HG02571 (cell line): ENCODE results near the gene PHETA1.

Source experiments
- ATAC-seq: cut with Tn5 transposase; IDR thresholded peaks from one replicate; pipeline ENCODE4 v1.9.1; 2021; ENCODE audit warnings: mild to moderate bottlenecking, moderate library complexity; ENCODE audit not compliant: unreplicated experiment

PHETA1 gene, protein sequence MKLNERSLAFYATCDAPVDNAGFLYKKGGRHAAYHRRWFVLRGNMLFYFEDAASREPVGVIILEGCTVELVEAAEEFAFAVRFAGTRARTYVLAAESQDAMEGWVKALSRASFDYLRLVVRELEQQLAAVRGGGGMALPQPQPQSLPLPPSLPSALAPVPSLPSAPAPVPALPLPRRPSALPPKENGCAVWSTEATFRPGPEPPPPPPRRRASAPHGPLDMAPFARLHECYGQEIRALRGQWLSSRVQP

DNA sequence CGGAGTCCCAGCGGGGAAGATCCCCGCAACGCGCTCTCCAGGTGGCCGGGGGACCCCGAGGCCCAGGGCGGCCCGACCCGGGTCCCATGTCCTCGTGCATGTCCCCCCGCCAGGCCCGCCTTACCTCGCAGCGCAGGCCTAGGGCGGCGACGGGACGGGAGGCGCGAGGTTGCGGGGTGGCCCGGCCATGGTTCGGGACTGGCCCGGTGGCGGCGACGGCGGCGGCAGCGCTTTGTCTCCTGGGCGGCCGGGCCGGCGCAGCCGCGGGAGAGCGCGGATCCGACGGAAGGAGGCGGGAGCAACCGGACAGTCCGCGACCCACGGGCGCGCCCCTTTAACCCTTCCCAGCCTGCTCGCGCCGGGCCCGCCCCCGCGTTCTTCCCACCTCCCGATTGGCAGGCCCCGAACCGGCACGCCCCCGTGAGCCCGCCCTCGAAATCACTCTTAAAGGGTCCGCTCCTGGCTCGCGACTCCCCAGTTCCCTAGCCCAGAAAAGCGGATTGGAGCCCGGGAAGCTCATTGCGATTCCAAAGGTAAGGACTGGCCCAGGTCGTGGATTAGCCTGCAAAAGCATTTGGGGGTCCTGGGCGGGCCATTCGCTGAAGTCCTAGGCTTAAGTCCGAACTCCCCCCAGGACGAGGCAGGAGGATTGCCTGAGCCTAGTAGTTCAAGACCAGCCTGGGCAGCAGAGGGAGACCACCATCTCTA, at the start of gene PHETA1:
Gene PHETA1 (minus strand): TSS at position 308 of the 708 bp plus-strand sequence. CDS start 5,668 bp downstream, outside the sequence.
- peak; percentile 94 for ATAC-seq

DNA sequence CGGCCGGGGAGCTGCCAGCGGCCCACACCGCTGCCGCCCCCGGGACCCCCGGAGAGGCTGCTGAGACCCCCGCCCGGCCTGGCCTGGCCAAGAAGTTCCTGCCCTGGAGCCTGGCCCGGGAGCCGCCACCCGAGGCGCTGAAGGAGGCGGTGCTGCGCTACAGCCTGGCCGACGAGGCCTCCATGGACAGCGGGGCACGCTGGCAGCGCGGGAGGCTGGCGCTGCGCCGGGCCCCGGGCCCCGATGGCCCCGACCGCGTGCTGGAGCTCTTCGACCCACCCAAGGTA, 49.6 kb upstream of the PHETA1 start:
- ATAC-seq = no peak

DNA sequence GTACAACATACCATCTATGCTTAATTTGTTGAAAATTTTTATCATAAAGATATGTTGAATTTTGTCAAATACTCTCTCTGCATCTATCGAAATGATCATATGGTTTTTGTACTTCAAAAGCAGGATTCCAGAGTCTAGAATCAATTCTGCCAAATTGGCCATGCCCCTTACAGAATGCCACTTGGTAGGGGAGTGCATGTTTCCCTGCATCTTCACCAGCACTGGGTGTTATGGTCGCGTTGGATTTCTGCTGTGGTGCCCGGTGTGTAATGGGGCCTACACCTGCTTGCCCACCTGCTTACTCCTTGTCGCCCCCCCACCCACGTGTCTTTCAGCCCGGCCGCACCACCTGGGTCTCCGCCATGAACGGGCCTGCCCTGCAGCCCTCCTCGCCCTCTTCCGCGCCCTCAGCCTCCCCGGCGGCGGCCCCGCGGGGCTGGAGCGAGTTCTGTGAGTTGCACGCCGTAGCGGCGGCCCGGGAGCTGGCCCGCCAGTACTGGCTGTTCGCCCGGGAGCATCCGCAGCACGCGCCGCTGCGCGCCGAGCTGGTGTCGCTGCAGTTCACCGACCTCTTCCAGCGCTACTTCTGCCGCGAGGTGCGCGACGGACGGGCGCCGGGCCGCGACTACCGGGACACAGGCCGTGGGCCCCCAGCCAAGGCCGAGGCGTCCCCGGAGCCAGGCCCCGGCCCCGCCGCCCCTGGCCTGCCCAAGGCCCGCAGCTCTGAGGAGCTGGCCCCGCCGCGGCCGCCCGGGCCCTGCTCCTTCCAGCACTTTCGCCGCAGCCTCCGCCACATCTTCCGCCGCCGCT, 49.1 kb upstream of the PHETA1 start:
- ATAC-seq = no peak

DNA sequence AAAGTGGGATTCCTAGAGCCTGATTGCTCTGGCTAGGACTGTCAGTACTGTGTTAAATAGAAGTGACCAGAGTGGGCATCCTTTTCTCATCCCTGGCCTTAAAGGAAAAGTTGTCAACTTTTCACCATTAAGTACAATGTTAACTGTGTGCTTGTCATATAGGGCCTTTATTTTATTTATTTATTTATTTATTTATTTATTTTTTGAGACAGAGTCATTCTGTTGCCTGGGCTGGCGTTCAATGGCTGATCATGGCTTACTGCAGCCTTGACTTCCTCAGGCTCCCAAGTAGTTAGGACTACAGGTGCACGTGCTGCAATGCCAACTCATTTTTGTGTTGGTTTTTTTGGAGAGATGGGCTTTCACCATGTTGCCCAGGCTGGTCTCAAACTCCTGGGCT, 48.4 kb upstream of the PHETA1 start:
- no peak for ATAC-seq

DNA sequence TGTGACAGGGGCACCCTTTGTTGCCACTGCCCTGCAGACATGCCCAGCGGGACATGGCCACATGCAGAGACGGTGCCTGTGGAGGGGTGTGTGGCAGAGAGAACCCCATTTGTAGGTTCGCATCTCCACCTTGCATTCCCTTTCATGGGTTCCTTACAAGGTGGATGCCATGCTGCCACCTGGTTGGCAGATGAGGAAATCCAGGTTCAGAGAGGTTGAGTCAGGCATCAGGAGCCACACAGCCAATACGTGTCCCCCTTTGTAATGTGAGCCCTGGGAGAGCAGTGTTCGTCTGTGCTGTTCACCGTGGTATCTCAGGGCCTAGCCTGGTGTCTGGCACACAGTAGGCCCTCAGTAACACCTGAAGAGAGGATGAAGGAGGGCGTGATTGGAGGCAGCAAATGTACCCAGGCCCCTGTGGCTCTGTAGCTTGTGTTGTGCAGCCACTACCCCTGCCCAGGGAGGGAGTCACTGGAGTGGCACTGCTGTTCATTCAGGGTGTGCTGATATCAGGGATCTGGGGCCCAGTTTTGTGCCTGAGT, 45.9 kb upstream of the PHETA1 start:
- no peak for ATAC-seq

DNA sequence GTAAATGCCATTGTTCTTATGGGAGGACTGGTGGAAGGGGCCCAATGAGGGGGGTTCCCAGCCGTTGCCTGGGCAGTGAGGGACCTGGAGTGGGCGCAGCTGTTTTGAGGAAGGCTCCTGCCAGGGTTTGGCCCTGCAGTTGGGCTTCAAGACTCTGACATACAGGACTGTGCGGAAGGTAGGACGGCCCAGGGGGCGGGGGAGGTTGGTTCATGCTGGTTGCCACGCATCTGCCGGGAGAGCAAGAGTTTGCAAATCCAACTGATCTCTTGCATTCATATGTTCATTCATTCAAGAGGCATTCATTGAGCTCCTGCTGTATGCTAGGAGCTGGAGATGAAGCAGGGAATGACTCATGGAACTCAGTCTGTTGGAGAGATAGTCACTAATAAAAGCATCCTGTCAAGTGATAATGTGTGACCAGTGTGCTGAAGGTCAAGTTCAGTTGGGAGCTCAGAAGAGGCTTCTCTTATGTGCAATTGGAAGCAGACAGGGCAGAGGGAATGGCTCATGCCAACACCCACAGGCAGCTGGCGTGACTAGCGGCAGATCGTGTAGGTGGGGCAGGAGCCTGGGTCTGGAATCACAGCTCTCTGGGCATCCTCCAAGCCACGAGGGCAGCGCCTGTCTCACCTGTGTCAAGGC, 44.7 kb upstream of the PHETA1 start:
- ATAC-seq = no peak

DNA sequence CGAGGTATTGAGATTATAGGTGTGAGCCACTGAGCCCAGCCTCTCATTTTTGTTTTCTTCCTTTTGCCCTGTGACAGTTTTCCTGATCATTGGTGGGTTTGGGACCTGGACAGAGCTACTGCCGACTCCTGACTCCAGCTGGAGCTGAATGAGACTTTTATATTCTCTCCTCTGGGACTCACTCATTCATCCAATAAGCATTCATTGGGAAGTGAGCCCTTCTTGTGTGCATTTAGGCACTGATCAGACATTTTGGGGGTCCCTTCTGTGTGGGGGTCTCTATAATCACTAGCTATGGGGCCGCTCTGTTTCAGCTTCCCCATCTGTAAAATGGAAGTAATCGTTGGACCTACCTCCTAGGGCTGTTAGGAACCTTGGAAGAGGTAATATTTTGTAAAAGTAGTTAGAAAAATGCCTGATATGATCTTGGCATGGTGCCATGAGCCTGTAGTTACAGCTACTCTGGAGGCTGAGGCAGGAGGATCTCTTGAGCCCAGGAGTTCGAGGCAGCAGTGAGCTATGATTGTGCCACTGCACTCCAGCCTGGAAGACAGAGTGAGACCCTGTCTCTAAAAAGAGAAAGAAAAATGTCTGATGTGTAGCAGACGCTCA, 44.0 kb upstream of the PHETA1 start:
- ATAC-seq = no peak

DNA sequence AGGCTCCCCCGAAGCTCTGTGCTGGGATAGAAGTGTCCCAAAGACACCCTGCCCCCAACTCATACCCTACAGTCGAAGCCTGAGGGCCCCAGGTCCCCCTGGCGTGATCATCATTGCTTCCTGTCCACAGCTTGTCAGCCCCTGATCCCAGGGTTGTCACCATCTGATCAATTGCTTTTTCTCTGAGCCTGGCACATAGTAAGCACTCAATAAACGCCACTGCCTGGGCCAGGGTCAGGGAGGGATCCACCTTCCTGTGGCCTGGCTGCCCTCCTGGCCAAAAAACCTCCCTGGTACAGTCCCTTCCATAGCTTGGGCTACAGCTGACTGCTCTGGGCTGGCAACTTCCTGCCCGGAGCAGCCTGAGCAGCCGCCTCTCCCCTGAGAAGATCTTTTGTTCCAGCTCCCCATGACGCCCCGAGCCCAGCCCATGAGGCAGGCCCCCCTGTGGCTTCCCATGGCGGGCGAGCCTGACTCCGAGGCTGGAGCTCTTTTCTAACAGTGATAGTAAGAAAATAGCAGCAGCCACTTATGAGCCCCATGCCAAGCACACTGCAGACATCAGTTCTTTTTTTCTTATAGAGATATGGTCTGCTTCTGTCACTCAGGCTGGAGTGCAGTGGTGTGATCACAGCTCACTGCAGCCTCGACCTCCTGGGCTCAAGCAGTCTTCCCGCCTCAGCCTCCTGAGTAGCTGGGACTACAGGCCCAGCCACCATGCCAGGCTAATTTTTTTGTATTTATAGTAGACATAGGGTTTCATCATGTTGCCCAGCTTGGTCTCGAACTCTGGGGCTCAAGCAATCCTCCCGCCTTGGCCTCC, 43.3 kb upstream of the PHETA1 start:
- no peak for ATAC-seq

DNA sequence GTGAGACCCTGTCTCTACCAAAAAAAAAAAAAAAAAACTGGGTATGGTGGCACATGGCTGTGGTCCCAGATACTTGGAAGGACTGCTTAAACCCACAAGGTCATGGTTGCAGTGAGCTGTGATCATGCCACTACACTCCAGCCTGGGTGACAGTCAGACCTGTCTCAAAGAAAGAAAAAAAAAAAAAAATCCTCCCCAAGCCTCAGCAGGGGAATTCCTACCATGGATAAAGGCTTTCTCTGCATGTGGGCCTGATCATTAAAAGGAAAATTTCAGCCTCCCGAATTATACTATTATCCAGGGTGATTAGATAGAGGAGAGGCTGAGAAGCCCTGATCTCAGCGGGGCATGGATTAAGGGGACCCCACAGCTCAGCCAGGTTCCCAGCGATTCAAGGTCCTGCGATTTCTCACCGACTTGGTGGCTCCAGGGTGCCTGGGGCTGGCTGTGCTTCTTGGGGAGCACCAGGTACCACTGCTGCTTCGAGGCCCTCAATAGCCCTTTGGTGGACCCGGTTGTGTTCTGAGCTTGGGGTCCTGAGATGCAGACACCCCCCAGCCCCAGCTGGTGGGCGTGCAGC, 42.4 kb upstream of the PHETA1 start:
- no peak for ATAC-seq

DNA sequence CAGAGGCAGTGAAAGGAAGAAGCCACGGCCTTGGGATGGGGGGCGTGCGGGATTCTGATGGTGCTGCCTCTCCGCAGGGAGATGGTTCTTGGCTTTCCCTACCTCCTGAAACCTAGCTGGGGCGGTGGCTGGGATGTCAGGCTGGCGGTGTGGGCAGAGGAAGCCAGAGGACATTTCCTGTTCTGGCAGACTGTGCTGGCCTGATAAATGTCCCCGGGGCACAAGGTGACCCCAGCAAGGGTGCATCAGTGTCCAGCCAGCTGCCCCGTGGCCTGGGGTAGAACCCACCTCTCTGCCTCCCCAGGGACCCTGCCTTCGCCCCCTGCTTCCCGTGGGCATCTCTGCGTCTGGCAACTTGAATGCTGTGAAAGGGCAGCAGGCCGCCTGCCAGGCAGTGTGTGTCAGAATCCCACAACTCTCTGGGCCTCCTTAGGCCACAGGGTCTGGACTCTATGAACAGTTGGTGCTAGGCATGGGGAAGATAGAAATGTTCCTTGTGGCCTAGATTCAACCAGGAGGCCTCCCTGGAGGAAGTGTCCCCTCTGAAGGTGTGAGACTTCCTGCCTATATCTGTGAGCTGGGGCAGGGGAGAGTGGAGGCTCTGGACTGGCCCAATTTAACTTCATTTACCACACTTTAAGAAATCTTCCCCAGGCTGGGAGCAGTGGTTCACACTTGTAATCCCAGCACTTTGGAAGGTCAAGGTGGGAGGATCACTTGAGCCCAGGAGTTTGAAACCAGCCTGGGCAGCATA, 41.7 kb upstream of the PHETA1 start:
- ATAC-seq = no peak

DNA sequence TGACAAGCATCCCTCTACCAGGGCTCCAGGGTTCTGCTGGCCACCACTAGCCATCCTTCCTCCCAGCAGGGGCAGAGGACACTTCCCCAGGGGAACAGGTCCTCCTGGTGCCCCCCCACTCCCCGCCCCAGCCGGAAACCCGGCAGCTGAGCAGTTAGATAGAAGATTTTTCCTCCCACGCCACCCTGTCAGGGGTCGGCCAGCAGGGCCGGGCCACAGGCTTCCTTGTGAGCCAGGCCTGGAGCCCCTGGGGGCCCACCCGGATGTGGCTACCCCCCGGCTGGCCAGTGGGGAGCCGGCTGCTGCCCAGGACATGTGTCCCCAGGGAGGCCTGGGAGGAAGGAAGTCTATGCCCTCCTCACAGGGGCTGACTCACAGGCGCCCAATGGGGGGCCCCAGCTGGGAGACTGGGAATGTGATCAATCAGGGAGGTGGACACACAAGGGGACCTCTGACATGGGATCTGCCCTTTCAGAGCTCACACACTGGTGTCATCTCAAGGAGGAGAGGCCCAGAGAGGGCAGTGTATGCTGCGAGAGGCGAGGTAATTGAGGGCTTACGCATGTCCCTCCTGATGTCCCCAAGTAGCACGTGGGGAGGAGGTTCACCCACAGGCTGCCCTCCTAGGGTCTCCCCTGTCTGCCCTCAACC, 41.0 kb upstream of the PHETA1 start:
- no peak for ATAC-seq

DNA sequence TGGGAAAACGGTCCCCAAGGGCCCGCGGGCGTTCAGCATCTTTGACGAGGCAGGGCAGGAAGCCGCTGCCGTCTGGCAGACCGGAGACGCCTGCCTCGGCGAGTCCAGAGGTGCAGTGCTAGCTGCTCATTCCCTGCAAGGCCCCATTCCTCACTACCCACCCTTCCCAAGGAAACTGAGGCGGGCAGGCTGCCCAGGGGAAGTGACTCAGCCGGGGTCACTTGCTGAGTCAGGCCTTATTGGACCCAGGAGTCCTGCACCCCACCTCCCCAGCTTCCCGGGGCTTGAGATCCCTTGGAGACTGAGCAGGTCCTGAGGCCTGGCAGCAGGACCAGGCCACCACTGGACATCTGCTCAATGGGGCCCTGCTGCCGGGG, 40.5 kb upstream of the PHETA1 start:
- ATAC-seq = no peak

DNA sequence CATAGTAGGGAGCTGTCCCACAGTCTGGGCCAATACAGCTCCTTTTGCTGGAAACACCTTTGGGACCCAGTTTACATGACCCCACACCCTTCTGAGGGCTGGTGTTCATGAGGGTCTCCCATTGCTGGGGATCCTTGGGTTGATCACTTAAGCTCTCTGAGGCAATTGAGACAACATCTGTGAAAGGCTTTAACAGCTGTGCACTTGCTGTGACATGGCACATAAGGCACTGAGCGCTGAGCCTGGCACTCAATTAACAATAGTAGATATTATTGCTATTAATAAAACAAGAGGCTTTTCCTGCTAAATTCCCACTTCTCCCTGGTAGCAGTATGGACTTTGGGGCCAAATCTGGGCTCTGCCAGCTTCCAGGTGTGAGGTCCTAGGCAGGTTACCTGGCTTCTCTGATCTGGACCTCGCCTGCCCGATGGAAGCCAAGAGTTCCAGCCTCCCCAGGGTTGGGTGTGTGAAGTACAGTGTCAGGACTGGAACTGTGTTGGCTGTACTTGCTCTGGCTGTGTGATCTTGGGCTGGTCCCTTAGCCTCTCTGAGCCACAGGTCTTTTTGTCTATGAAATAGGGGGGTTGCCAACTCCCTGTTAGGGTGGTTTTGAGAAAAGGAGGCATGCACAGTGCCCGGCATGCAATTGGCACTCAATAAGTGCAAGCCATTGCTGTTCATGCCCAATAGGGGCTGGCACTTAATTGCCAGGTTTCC, 39.9 kb upstream of the PHETA1 start:
- no peak for ATAC-seq

DNA sequence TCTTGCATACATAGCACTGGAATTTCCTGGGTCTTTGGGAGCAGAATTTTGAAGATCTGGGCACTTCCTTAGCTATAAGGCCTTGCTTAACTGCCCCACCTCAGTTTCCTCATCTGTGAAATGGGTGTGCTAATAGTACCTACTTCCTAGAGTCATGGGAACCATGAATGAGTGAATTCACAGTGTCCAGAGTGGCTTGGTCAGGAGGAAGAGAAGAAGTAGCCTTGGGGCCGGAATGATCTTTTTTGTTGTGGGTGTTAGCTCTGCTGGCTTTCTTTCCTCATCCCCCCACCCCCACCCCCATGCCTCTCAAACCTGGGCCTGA, 39.2 kb upstream of the PHETA1 start:
- ATAC-seq = no peak

DNA sequence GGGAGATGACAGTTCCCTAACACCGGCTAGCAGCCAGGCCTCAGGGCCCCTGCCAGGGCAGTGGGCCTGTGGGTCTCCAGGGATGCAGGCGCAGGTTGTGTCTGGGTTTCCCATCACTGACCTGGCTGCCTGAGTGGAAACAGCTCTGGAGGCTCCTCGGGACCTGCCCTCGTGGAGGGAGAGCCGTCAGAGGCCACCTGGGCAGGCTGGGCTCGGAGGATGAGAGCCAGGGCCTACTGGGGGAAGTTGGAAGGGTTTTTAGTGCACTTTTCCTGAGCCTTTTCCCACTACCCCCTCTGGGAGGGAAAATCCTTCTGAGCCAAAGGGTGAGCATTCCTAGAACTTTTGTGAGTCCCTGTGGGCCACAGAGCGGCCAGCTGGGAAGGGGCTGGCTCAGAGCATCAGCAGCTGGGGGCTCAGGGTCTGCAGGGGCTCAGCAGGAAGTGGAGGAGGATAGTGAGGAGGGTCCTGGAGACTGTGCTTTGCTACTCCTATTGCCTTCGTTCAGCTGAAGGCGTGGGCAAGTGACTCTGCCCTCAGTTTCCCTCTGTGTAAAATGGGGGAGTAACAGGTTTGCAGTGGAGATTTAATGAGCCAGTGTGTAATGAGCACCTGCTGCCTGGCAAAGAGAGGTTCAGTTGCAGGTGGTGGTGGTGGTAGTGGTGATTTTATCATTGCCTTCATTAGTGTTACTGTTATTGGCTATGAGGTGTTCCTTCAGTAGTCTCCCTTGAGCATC, 38.7 kb upstream of the PHETA1 start:
- no peak for ATAC-seq

DNA sequence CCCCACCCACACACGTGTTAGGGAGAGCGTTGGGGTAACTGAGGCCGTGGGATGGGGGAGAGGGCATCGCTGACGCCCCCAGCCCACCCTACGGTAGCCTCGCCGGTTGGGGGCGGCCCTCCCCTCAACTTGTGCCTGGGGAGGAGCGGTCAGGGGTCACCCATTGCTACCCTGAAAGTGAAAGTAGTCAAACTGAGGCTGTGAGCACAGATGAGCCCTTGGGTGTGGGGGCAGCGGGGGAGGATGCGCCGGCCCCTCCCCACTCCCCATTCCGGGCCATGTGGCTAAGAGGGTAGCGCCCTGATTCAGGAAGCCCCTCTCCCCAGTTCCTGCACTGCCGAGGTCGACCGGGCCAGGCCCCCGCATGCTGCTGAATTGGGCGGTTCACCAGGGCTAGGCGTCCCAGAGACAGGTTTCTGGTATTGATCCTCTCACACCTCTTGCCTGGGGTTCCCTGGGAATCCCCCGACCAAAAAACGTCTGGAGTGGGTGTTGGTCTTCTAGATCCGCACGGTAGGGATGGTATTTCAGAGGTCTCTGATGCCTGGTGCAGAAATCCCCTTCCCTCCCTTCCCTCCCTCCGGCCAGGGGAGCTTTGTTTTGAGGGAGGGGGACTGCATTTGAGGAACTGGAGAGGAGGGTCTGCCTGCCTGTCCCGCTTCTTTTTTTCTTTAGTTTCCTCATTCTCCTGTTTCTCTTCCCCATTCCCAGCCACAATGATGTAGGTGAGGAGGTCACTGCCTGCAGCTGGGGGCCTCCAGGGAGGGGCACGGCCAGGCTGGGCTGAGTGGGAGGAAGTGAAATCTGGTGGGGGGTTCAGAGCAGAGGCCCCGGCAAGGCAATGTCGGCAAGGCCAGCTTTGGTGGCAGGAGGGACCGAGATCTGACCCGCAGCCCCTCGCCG, 37.8 kb upstream of the PHETA1 start:
- no peak for ATAC-seq
